H9 (cell line): ENCODE measurements around the gene RPL7L1. TPM values are rescaled to one million over a fixed set of nuclear protein-coding genes. Genes with fewer than 3 reads are reported as not detected.

Experiments used
- DNase-seq: peaks from one replicate; pipeline ENCODE4 v3.0.0-alpha.2; 2017
- H2AFZ ChIP-seq: one replicate; pipeline ENCODE4 v1.6.1; 2013; ENCODE audit warnings: mild to moderate bottlenecking, low read length, control low read depth, moderate library complexity
- H2AK5ac ChIP-seq: 2 replicates; pipeline ENCODE4 v1.6.1; 2013; ENCODE audit warnings: low read length, control low read depth, mixed read lengths; ENCODE audit not compliant: insufficient read length
- H2BK120ac ChIP-seq: one replicate; pipeline ENCODE4 v1.6.1; 2013; ENCODE audit warnings: low read depth, mild to moderate bottlenecking, low read length, control low read depth, inconsistent platforms; ENCODE audit not compliant: poor library complexity, severe bottlenecking
- H2BK12ac ChIP-seq: 2 replicates; pipeline ENCODE4 v1.6.1; 2013; ENCODE audit warnings: low read length, control low read depth, mixed read lengths, low read depth; ENCODE audit not compliant: insufficient read length
- H2BK15ac ChIP-seq: 2 replicates; pipeline ENCODE4 v1.6.1; 2013; ENCODE audit warnings: low read depth, low read length, control low read depth
- H2BK20ac ChIP-seq: one replicate; pipeline ENCODE4 v1.6.1; 2013; ENCODE audit warnings: low read depth, mild to moderate bottlenecking, low read length, control low read depth, inconsistent platforms; ENCODE audit not compliant: poor library complexity, severe bottlenecking
- H2BK5ac ChIP-seq: 2 replicates; pipeline ENCODE4 v1.6.1; 2013; ENCODE audit warnings: low read length, control low read depth, mixed read lengths; ENCODE audit not compliant: insufficient read length
- H3K14ac ChIP-seq: 2 replicates; pipeline ENCODE4 v1.6.1; 2013; ENCODE audit warnings: low read length, control low read depth; ENCODE audit not compliant: insufficient read depth
- H3K18ac ChIP-seq: 2 replicates; pipeline ENCODE4 v1.6.1; 2013; ENCODE audit warnings: low read depth, mild to moderate bottlenecking, mixed read lengths, low read length, control low read depth; ENCODE audit not compliant: insufficient read length
- H3K23ac ChIP-seq: 2 replicates; pipeline ENCODE4 v1.6.1; 2013; ENCODE audit warnings: low read length, control low read depth, mixed read lengths, low read depth; ENCODE audit not compliant: insufficient read length
- H3K23me2 ChIP-seq: 2 replicates; pipeline ENCODE4 v1.6.1; 2013; ENCODE audit warnings: low read depth, mild to moderate bottlenecking, mixed read lengths, low read length, control low read depth; ENCODE audit not compliant: insufficient read length, poor library complexity, severe bottlenecking
- H3K27ac ChIP-seq: 2 replicates; pipeline ENCODE4 v1.5.1; 2013; ENCODE audit warnings: low read length, control low read depth, mixed read lengths, low read depth; ENCODE audit not compliant: insufficient read length
- H3K27me3 ChIP-seq: 2 replicates; pipeline ENCODE4 v1.6.1; 2013; ENCODE audit warnings: low read length, control low read depth, inconsistent platforms; ENCODE audit not compliant: insufficient read depth
- H3K4ac ChIP-seq: 2 replicates; pipeline ENCODE4 v1.6.1; 2013; ENCODE audit warnings: low read depth, mild to moderate bottlenecking, control low read depth, inconsistent platforms, low read length, moderate library complexity
- H3K4me1 ChIP-seq: 2 replicates; pipeline ENCODE4 v1.6.1; 2013; ENCODE audit warnings: low read length, control low read depth, inconsistent platforms; ENCODE audit not compliant: insufficient read depth
- H3K4me2 ChIP-seq: 2 replicates; pipeline ENCODE4 v1.6.1; 2013; ENCODE audit warnings: low read length, control low read depth, mixed read lengths; ENCODE audit not compliant: insufficient read length, insufficient read depth
- H3K56ac ChIP-seq: 2 replicates; pipeline ENCODE4 v1.6.1; 2013; ENCODE audit warnings: low read depth, mild to moderate bottlenecking, mixed read lengths, low read length, control low read depth; ENCODE audit not compliant: insufficient read length
- H3K79me1 ChIP-seq: 2 replicates; pipeline ENCODE4 v1.6.1; 2013; ENCODE audit warnings: low read depth, mild to moderate bottlenecking, moderate library complexity, low read length, control low read depth, inconsistent platforms; ENCODE audit not compliant: insufficient read depth, poor library complexity, severe bottlenecking
- H3K79me2 ChIP-seq: 2 replicates; pipeline ENCODE4 v1.6.1; 2013; ENCODE audit warnings: low read length, control low read depth, inconsistent platforms; ENCODE audit not compliant: insufficient read depth
- H3K9ac ChIP-seq: 2 replicates; pipeline ENCODE4 v1.6.1; 2013; ENCODE audit warnings: low read length, control low read depth, mixed read lengths; ENCODE audit not compliant: insufficient read length; ENCODE audit errors: extremely low read depth
- H3K9me3 ChIP-seq: one replicate; pipeline ENCODE4 v1.6.1; 2013; ENCODE audit warnings: low read depth, low read length, inconsistent platforms; ENCODE audit not compliant: control insufficient read depth
- H3T11ph ChIP-seq: one replicate; pipeline ENCODE4 v1.6.1; 2013; ENCODE audit warnings: mild to moderate bottlenecking, low read length, control low read depth, inconsistent platforms
- H4K20me1 ChIP-seq: one replicate; pipeline ENCODE4 v1.6.1; 2013; ENCODE audit not compliant: control insufficient read depth, insufficient read length, insufficient read depth
- H4K5ac ChIP-seq: 2 replicates; pipeline ENCODE4 v1.6.1; 2013; ENCODE audit warnings: low read depth, mild to moderate bottlenecking, mixed read lengths, low read length, control low read depth; ENCODE audit not compliant: insufficient read length
- H4K8ac ChIP-seq: replicated peaks from 2 replicates; pipeline ENCODE4 v1.6.1; 2013; ENCODE audit warnings: low read length, control low read depth, mixed read lengths, low read depth; ENCODE audit not compliant: insufficient read length
- H4K91ac ChIP-seq: 2 replicates; pipeline ENCODE4 v1.6.1; 2013; ENCODE audit warnings: low read depth, mild to moderate bottlenecking, moderate library complexity, mixed read lengths, low read length, control low read depth; ENCODE audit not compliant: insufficient read length
- H3K27ac Mint-ChIP-seq, 3 experiments: 2 replicates in 2 of 3; 3 replicates in 1 of 3; pipeline ENCODE4 v1.8.0; 2020 to 2021; ENCODE audit warnings: mixed read lengths in 3 of 3, mild to moderate bottlenecking in 1 of 3, moderate library complexity in 1 of 3
- H3K27me3 Mint-ChIP-seq: 2 replicates; pipeline ENCODE4 v1.8.0; 2021; ENCODE audit warnings: low read depth, mild to moderate bottlenecking, moderate library complexity, mixed read lengths
- H3K36me3 Mint-ChIP-seq, 3 experiments: 2 replicates in 2 of 3; 3 replicates in 1 of 3; pipeline ENCODE4 v1.8.0; 2020 to 2021; ENCODE audit warnings: low read depth in 3 of 3, mixed read lengths in 3 of 3; ENCODE audit not compliant: insufficient read depth in 1 of 3
- H3K4me1 Mint-ChIP-seq, 2 experiments: 2 replicates each; pipeline ENCODE4 v1.8.0; 2020; ENCODE audit warnings: mixed read lengths in 2 of 2
- H3K4me3 Mint-ChIP-seq, 2 experiments: 2 replicates in 1 of 2; 3 replicates in 1 of 2; pipeline ENCODE4 v1.8.0; 2020 to 2021; ENCODE audit warnings: mild to moderate bottlenecking in 2 of 2, mixed read lengths in 2 of 2, moderate library complexity in 1 of 2
- H3K9me3 Mint-ChIP-seq, 2 experiments: 2 replicates in 1 of 2; 3 replicates in 1 of 2; pipeline ENCODE4 v1.8.0; 2020; ENCODE audit warnings: mild to moderate bottlenecking in 2 of 2, mixed read lengths in 2 of 2, moderate library complexity in 1 of 2
- CTCF ChIP-seq: fragments of 200-600 bp; sonication (generic); conservative IDR thresholded peaks from 3 replicates; pipeline ENCODE4 v1.8.0; 2021; ENCODE audit warnings: antibody characterized with exemption, mild to moderate bottlenecking
- WGBS: extraction: QIAGEN DNeasy Blood & Tissue Kit; methylation state at CpG from one replicate; pipeline ENCODE4 v1.1.7; 2013; ENCODE audit warnings: missing lambda C conversion rate, low lambda C conversion rate, mixed read lengths; ENCODE audit not compliant: insufficient read length; ENCODE audit errors: extremely low coverage; 5-methylcytosine and 5-hydroxymethylcytosine counted together
- total RNA-seq: library from RNA; stranded (reverse); gene quantifications from 2 replicates; pipeline ENCODE4 v1.2.1, GENCODE V29; 2021

Gene RPL7L1
- total RNA-seq, 1 experiment from 2014 or later, result 130 TPM

GRCh38 chr6:42873313-42873712, 6.1 kb upstream of the RPL7L1 start:
- no peak overlapping the region for H3K14ac ChIP-seq
- no peaks in the 10 kb centered on the region for H4K20me1 ChIP-seq
- H3K18ac ChIP-seq, result no peak overlapping the region
- H3K4me1 ChIP-seq, result no peaks in the 10 kb centered on the region
- H3K4me2 ChIP-seq, result no peak overlapping the region
- no peak overlapping the region for H3K9ac ChIP-seq
- no peak overlapping the region for H4K91ac ChIP-seq
- H3K56ac ChIP-seq, result no peak overlapping the region
- H2BK5ac ChIP-seq, result no peak overlapping the region
- no peaks in the 10 kb centered on the region for H3K79me2 ChIP-seq
- no peak overlapping the region for H2AFZ ChIP-seq
- H2BK12ac ChIP-seq, result no peak overlapping the region
- H3K4ac ChIP-seq, result no peak overlapping the region
- Mint-ChIP-seq H3K4me1 (no peaks in the 10 kb centered on the region), H3K27me3 (no peaks in the 10 kb centered on the region), H3K36me3 (no peaks in the 10 kb centered on the region), H3K4me3 (no peak overlapping the region), H3K27ac (peak overlapping the region in 1 of 3 experiments; percentile 52; a peak in 2 of 7 replicates), H3K9me3 (no peaks in the 10 kb centered on the region)
- no peaks in the 10 kb centered on the region for H3K23me2 ChIP-seq
- no peaks in the 10 kb centered on the region for H3K9me3 ChIP-seq
- no peak overlapping the region for H3T11ph ChIP-seq
- H3K27ac ChIP-seq, result no peak overlapping the region
- H2BK15ac ChIP-seq, result no peak overlapping the region
- no peak for TF ChIP-seq CTCF
- no peak overlapping the region for H2BK120ac ChIP-seq
- no peak overlapping the region for H2AK5ac ChIP-seq
- H3K27me3 ChIP-seq, result no peaks in the 10 kb centered on the region
- H2BK20ac ChIP-seq, result no peak overlapping the region
- H3K79me1 ChIP-seq, result no peaks in the 10 kb centered on the region
- H3K23ac ChIP-seq, result no peak overlapping the region
- no peak overlapping the region for H4K5ac ChIP-seq
- no CpG with 5 or more reads among the region's 2 CpGs for WGBS
- no peak overlapping the region for H4K8ac ChIP-seq
- no peak for DNase-seq
